ENCODE data around the gene HSPB9. TPM values are rescaled to one million over a fixed set of nuclear protein-coding genes. Genes with fewer than 3 reads are reported as not detected.

The HSPB9 gene
- total and polyA plus RNA-seq, 9 of the 15 experiments (the other 6 are each of a cell fraction or from before 2014, with no cell fraction given): 0.04 to 0.16 (median 0.08) TPM; not detected in 3

GRCh38 chr17:42101513-42102292 is 20.9 kb upstream of the HSPB9 start (continued):
- TF ChIP-seq SRF (CRISPR knock-in tag; IDR thresholded peaks at IDR 0.05) (0 out of 4 replicates have a peak, but pooled peaks of 1 of the 2 experiments have one; percentile 11), DACH1 (IDR thresholded peaks at IDR 0.05; ENCODE audit: partially characterized antibody) (peak; percentile 68), TFAP4 (CRISPR knock-in tag; IDR thresholded peaks at IDR 0.05; ENCODE audit: borderline replicate concordance) (peak; percentile 92), CREM (IDR thresholded peaks at IDR 0.05; ENCODE audit: low read depth) (peak; percentile 42; the same call in 1 of the 2 replicates), ZBTB7A (IDR thresholded peaks at IDR 0.05; ENCODE audit: borderline replicate concordance, control insufficient read depth, low read depth, low read length) (peak; percentile 22; the same call in 1 of the 2 replicates), MCM7 (IDR thresholded peaks at IDR 0.05) (no peak), ARID2 (IDR thresholded peaks at IDR 0.05) (peak; percentile 80; the same call in 1 of the 2 replicates), MAZ (CRISPR knock-in tag; conservative IDR thresholded peaks at IDR 0.05 in 1 of 2, IDR thresholded peaks at IDR 0.05 in 1 of 2) (peak in 1 of 2 experiments; percentile 33; a peak in 1 of 4 replicates), MYC (IDR thresholded peaks at IDR 0.05; ENCODE audit: low read depth, low read length) (0 out of 2 replicates have a peak, but pooled peaks have one; percentile 18), MYC (CRISPR knock-in tag; IDR thresholded peaks at IDR 0.05; ENCODE audit: borderline replicate concordance, low read depth) (no peak), JUND (IDR thresholded peaks at IDR 0.05; ENCODE audit: borderline replicate concordance, low read depth, low read length) (no peak), JUND (tag; IDR thresholded peaks at IDR 0.05; ENCODE audit: borderline replicate concordance, low read depth, low read length) (peak; percentile 24; the same call in 1 of the 3 replicates), E2F6 (IDR thresholded peaks at IDR 0.05; ENCODE audit: borderline replicate concordance in 1 of 2, extremely low read depth in 1 of 2, insufficient read depth in 1 of 2, insufficient read length in 1 of 2, low read depth in 1 of 2, low read length in 1 of 2, poor library complexity in 1 of 2, severe bottlenecking in 1 of 2) (no peak), ESRRA (IDR thresholded peaks at IDR 0.05; ENCODE audit: borderline replicate concordance, low read depth) (0 out of 2 replicates have a peak, but pooled peaks have one; percentile 16), BRF2 (IDR thresholded peaks at IDR 0.05; ENCODE audit: borderline replicate concordance, insufficient read depth, insufficient read length) (no peak), XRCC5 (IDR thresholded peaks at IDR 0.05; ENCODE audit: low read depth, low read length) (0 out of 2 replicates have a peak, but pooled peaks have one; percentile 35), VEZF1 (CRISPR knock-in tag; IDR thresholded peaks at IDR 0.05) (peak; percentile 53; the same call in 1 of the 2 replicates), SMC3 (conservative IDR thresholded peaks at IDR 0.05; ENCODE audit: insufficient read depth, low read depth, low read length) (peak; percentile 65), TARDBP (IDR thresholded peaks at IDR 0.05) (peak; percentile 72; the same call in 1 of the 2 replicates), KLF16 (IDR thresholded peaks at IDR 0.05) (peak; percentile 69; the same call in 1 of the 2 replicates), CTBP1 (IDR thresholded peaks at IDR 0.05; ENCODE audit: borderline replicate concordance) (peak; percentile 48; the same call in 1 of the 2 replicates)
